ENCODE results near the gene UBAP1.

- no peak for TF ChIP-seq REST (IDR thresholded peaks at IDR 0.05; ENCODE audit: insufficient replicate concordance, low read depth)
- no peak for TF ChIP-seq CTCF (IDR thresholded peaks at IDR 0.05; ENCODE audit: insufficient read depth, low read length)
- TF ChIP-seq POLR2AphosphoS5 (IDR thresholded peaks at IDR 0.05; ENCODE audit: low read depth): no peak
- no peak for TF ChIP-seq SPI1 (IDR thresholded peaks at IDR 0.05; ENCODE audit: borderline replicate concordance, low read depth)
Observed at GRCh38 chr9:34220218-34220617, 41.4 kb downstream of the UBAP1 start.
